Mucosa of gallbladder (tissue), 1 donor: ENCODE data around the gene TMPRSS13. TPM values are rescaled to one million over a fixed set of nuclear protein-coding genes. Genes with fewer than 3 reads are reported as not detected.

Experiments used
- DNase-seq: peaks from one replicate; pipeline ENCODE4 v3.0.0-alpha.2; 2020; ENCODE audit warnings: low spot score
- total RNA-seq: library from RNA; stranded (reverse); gene quantifications from one replicate; pipeline ENCODE4 v1.2.1, GENCODE V29; 2021
- donor health status: DM: no; HTN: no; CAD: no.

Gene TMPRSS13
- total RNA-seq, 1 donor from 2014 or later, result 0.63 TPM

GRCh38 chr11:117855912-117856651, 73.1 kb downstream of the TMPRSS13 start:
- DNase-seq, result no peak

GRCh38 chr11:117855186-117855845, 73.9 kb downstream of the TMPRSS13 start:
- no peak for DNase-seq

- DNase-seq, result no peak
These were observed 76.9 kb downstream of the TMPRSS13 start for GRCh38 chr11:117852309-117852708.

GRCh38 chr11:117851852-117852251, 77.3 kb downstream of the TMPRSS13 start:
- no peak for DNase-seq

GRCh38 chr11:117851106-117851505, 78.1 kb downstream of the TMPRSS13 start:
- no peak for DNase-seq

Other genes starting within 250 kb of the TMPRSS13 start
- 8.0 TPM for gene DSCAML1, start 132.2 kb downstream of the TMPRSS13 start, total RNA-seq
- 1,539 TPM for gene FXYD2, start 104.7 kb downstream of the TMPRSS13 start, total RNA-seq
- gene FXYD6, start 52.7 kb downstream of the TMPRSS13 start, total RNA-seq, result 185 TPM
- gene IL10RA, start 57.0 kb upstream of the TMPRSS13 start, total RNA-seq, result 29.3 TPM
- 180 TPM for gene TMPRSS4, start 147.7 kb upstream of the TMPRSS13 start, total RNA-seq
- gene SMIM35, start 157.6 kb upstream of the TMPRSS13 start, total RNA-seq, result not detected
- gene SCN4B, start 223.4 kb upstream of the TMPRSS13 start, total RNA-seq, result 3.5 TPM
- 0.69 TPM for gene SCN2B, start 247.2 kb upstream of the TMPRSS13 start, total RNA-seq